GM18508 (cell line): Measurements from ENCODE around the gene SRGAP3.
"Not testable (repeated sequence)": the region's sequence is repeated elsewhere in the genome, so short reads cannot be mapped to it uniquely, and the experiment has no call there.

ENCODE experiments used
- ATAC-seq: cut with Tn5 transposase; IDR thresholded peaks from one replicate; pipeline ENCODE4 v1.9.1; 2021; ENCODE audit warnings: moderate number of reproducible peaks; ENCODE audit not compliant: insufficient read depth, unreplicated experiment

SRGAP3 gene

GRCh38 chr3:9099702-9100512 lies 149.5 kb downstream of the SRGAP3 start:
- no peak for ATAC-seq

GRCh38 chr3:9098716-9099675 lies 150.4 kb downstream of the SRGAP3 start:
- no peak for ATAC-seq

- ATAC-seq: no peak
Observed at GRCh38 chr3:9097495-9097894, 152.0 kb downstream of the SRGAP3 start.

- no peak for ATAC-seq
Observed at GRCh38 chr3:9091486-9092235, 157.8 kb downstream of the SRGAP3 start.

- no peak for ATAC-seq
Observed at GRCh38 chr3:9088441-9089353, 160.7 kb downstream of the SRGAP3 start.

GRCh38 chr3:9087831-9088413 lies 161.5 kb downstream of the SRGAP3 start:
- no peak for ATAC-seq

- not testable (repeated sequence) for ATAC-seq
Observed at GRCh38 chr3:9085428-9085827, 164.0 kb downstream of the SRGAP3 start.

GRCh38 chr3:9081184-9081818 lies 168.1 kb downstream of the SRGAP3 start:
- ATAC-seq: no peak

GRCh38 chr3:9080163-9080562 lies 169.3 kb downstream of the SRGAP3 start:
- no peak for ATAC-seq

- ATAC-seq: no peak
Observed at GRCh38 chr3:9079676-9080075, 169.8 kb downstream of the SRGAP3 start.

- ATAC-seq: no peak
Observed at GRCh38 chr3:9078561-9079240, 170.7 kb downstream of the SRGAP3 start.

- ATAC-seq: no peak
Observed at GRCh38 chr3:9077029-9077428, 172.4 kb downstream of the SRGAP3 start.

- no peak for ATAC-seq
Observed at GRCh38 chr3:9075762-9076161, 173.7 kb downstream of the SRGAP3 start.

GRCh38 chr3:9074079-9074478 lies 175.4 kb downstream of the SRGAP3 start:
- no peak for ATAC-seq

- no peak for ATAC-seq
Observed at GRCh38 chr3:9072667-9073009, 176.8 kb downstream of the SRGAP3 start.

- ATAC-seq: no peak
Observed at GRCh38 chr3:9071936-9072666, 177.3 kb downstream of the SRGAP3 start.

- ATAC-seq: no peak
Observed at GRCh38 chr3:9070961-9071360, 178.5 kb downstream of the SRGAP3 start.

GRCh38 chr3:9069971-9070370 lies 179.5 kb downstream of the SRGAP3 start:
- no peak for ATAC-seq
